ENCODE data around the gene IGF2BP2.

The IGF2BP2 gene

DNA sequence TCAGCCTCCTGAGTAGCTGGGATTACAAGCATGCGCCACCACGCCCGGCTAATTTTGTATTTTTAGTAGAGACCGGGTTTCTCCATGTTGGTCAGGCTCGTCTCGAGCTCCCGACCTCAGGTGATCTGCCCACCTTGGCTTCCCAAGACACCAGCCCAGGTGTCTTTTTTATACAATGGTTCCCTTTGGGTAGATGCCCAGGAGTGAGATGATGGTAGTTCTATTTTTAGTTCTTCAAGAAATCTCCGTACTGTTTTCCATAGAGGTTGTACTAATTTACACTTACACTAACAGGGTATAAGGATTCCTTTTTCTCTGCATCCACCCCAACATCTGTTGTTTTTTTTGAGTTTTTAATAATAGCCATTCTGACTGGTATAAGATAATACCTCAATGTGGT is 94.3 kb downstream of the IGF2BP2 start:
- no peaks in the 10 kb centered on the region for H3K27me3 ChIP-seq (ENCODE audit: control insufficient read depth, insufficient read depth, low read length)
- no peaks in the 10 kb centered on the region for H3K36me3 ChIP-seq (ENCODE audit: control insufficient read depth, insufficient read depth, low read length)
- H3K4me3 ChIP-seq (ENCODE audit: low read length), result no peak overlapping the region
- H3K4me1 ChIP-seq (ENCODE audit: control insufficient read depth, insufficient read depth, low read length), result no peaks in the 10 kb centered on the region
- no peak overlapping the region for H3K9ac ChIP-seq (ENCODE audit: low read length)
- no peak overlapping the region for H3K27ac ChIP-seq (ENCODE audit: low read depth, low read length)

DNA sequence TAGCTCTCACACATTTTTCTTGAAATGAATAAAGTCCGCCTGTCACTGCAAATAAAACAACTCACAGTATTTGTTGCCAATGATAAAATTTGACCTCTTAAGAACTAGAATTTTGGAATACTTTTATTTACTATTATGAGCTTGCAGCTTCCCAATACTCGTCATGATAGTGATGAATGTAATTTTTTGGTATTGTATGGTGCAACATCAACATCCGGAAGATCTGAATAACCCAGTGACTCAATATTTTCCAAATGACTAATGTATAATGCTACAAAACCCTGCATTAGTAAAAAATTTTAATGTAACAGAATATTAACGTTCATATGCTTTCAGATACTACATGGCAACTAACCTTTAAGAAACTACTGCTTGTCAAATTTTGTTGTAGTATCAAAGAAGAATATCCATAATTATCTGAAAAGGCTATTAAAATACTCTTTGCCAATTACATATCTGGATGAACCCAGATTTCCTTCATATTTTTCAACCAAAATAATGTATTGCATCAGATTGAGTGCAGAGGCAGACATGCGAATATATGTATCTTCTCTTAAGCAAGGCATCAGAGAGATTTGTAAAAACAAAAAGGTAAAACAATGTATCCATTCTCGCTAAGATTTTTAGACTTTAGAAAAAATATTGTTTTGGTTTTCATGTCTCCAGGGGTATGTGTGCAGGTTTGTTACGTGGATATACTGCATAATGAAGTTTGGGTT is 95.3 kb downstream of the IGF2BP2 start:
- no peaks in the 10 kb centered on the region for H3K36me3 ChIP-seq (ENCODE audit: control insufficient read depth, insufficient read depth, low read length)
- H3K27me3 ChIP-seq (ENCODE audit: control insufficient read depth, insufficient read depth, low read length), result no peaks in the 10 kb centered on the region
- no peaks in the 10 kb centered on the region for H3K4me1 ChIP-seq (ENCODE audit: control insufficient read depth, insufficient read depth, low read length)
- H3K9ac ChIP-seq (ENCODE audit: low read length), result no peak overlapping the region
- H3K4me3 ChIP-seq (ENCODE audit: low read length), result no peak overlapping the region
- H3K27ac ChIP-seq (ENCODE audit: low read depth, low read length), result no peak overlapping the region

GRCh38 chr3:185728630-185729336 is 96.1 kb downstream of the IGF2BP2 start:
- no peaks in the 10 kb centered on the region for H3K4me1 ChIP-seq (ENCODE audit: control insufficient read depth, insufficient read depth, low read length)
- no peak overlapping the region for H3K4me3 ChIP-seq (ENCODE audit: low read length)
- no peak overlapping the region for H3K27ac ChIP-seq (ENCODE audit: low read depth, low read length)
- no peaks in the 10 kb centered on the region for H3K36me3 ChIP-seq (ENCODE audit: control insufficient read depth, insufficient read depth, low read length)
- H3K27me3 ChIP-seq (ENCODE audit: control insufficient read depth, insufficient read depth, low read length), result no peaks in the 10 kb centered on the region
- no peak overlapping the region for H3K9ac ChIP-seq (ENCODE audit: low read length)

DNA sequence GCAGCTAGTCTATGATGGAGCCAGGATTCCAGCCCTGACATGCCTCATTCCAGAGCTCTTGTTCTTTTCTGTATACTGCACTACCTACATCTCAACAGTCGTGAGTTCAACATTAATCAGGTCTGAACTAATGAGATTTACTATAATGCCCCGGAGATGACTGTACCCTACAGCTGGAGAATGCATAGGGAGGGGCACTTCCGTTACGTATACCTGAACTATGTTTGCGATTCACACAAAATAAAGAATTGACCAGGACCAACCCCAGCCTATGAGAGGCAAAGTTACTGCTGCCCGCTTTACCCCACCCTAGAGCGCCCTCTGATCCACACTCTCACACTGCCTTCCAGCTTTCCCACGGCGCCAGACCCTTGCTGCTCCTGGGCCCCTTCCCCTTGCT is 97.0 kb downstream of the IGF2BP2 start:
- Histone ChIP-seq H3K27ac (ENCODE audit: low read depth, low read length) (no peak overlapping the region), H3K4me1 (ENCODE audit: control insufficient read depth, insufficient read depth, low read length) (no peaks in the 10 kb centered on the region), H3K9ac (ENCODE audit: low read length) (no peak overlapping the region), H3K36me3 (ENCODE audit: control insufficient read depth, insufficient read depth, low read length) (no peaks in the 10 kb centered on the region), H3K27me3 (ENCODE audit: control insufficient read depth, insufficient read depth, low read length) (no peaks in the 10 kb centered on the region), H3K4me3 (ENCODE audit: low read length) (no peak overlapping the region)

GRCh38 chr3:185726254-185726967 is 98.4 kb downstream of the IGF2BP2 start:
- H3K9ac ChIP-seq (ENCODE audit: low read length), result no peak overlapping the region
- H3K36me3 ChIP-seq (ENCODE audit: control insufficient read depth, insufficient read depth, low read length), result no peaks in the 10 kb centered on the region
- no peaks in the 10 kb centered on the region for H3K4me1 ChIP-seq (ENCODE audit: control insufficient read depth, insufficient read depth, low read length)

GRCh38 chr3:185724761-185725160 is 100.1 kb downstream of the IGF2BP2 start:
- Histone ChIP-seq H3K27ac (ENCODE audit: low read depth, low read length) (no peak overlapping the region), H3K4me1 (ENCODE audit: control insufficient read depth, insufficient read depth, low read length) (no peaks in the 10 kb centered on the region), H3K27me3 (ENCODE audit: control insufficient read depth, insufficient read depth, low read length) (no peaks in the 10 kb centered on the region)

More at GRCh38 chr3:185726254-185726967, 98.4 kb downstream of the IGF2BP2 start:
- Histone ChIP-seq H3K4me3 (ENCODE audit: low read length) (no peak overlapping the region), H3K27ac (ENCODE audit: low read depth, low read length) (no peak overlapping the region), H3K27me3 (ENCODE audit: control insufficient read depth, insufficient read depth, low read length) (no peaks in the 10 kb centered on the region)

GRCh38 chr3:185724251-185724650 is 100.6 kb downstream of the IGF2BP2 start:
- H3K27ac ChIP-seq (ENCODE audit: low read depth, low read length), result no peak overlapping the region
- H3K36me3 ChIP-seq (ENCODE audit: control insufficient read depth, insufficient read depth, low read length), result no peaks in the 10 kb centered on the region
- no peaks in the 10 kb centered on the region for H3K27me3 ChIP-seq (ENCODE audit: control insufficient read depth, insufficient read depth, low read length)
- H3K4me1 ChIP-seq (ENCODE audit: control insufficient read depth, insufficient read depth, low read length), result no peaks in the 10 kb centered on the region
- no peak overlapping the region for H3K4me3 ChIP-seq (ENCODE audit: low read length)
- no peak overlapping the region for H3K9ac ChIP-seq (ENCODE audit: low read length)

More at GRCh38 chr3:185724761-185725160, 100.1 kb downstream of the IGF2BP2 start:
- Histone ChIP-seq H3K9ac (ENCODE audit: low read length) (no peak overlapping the region), H3K4me3 (ENCODE audit: low read length) (no peak overlapping the region), H3K36me3 (ENCODE audit: control insufficient read depth, insufficient read depth, low read length) (no peaks in the 10 kb centered on the region)

- Histone ChIP-seq H3K36me3 (ENCODE audit: control insufficient read depth, insufficient read depth, low read length) (no peaks in the 10 kb centered on the region), H3K27ac (ENCODE audit: low read depth, low read length) (no peak overlapping the region), H3K9ac (ENCODE audit: low read length) (no peak overlapping the region), H3K4me3 (ENCODE audit: low read length) (no peak overlapping the region), H3K27me3 (ENCODE audit: control insufficient read depth, insufficient read depth, low read length) (no peaks in the 10 kb centered on the region), H3K4me1 (ENCODE audit: control insufficient read depth, insufficient read depth, low read length) (no peaks in the 10 kb centered on the region)
Measured at GRCh38 chr3:185722881-185723280, 102.0 kb downstream of the IGF2BP2 start.

- Histone ChIP-seq H3K36me3 (ENCODE audit: control insufficient read depth, insufficient read depth, low read length) (no peaks in the 10 kb centered on the region), H3K9ac (ENCODE audit: low read length) (no peak overlapping the region), H3K27ac (ENCODE audit: low read depth, low read length) (no peak overlapping the region), H3K4me1 (ENCODE audit: control insufficient read depth, insufficient read depth, low read length) (no peaks in the 10 kb centered on the region), H3K4me3 (ENCODE audit: low read length) (no peak overlapping the region), H3K27me3 (ENCODE audit: control insufficient read depth, insufficient read depth, low read length) (no peaks in the 10 kb centered on the region)
Measured at GRCh38 chr3:185721970-185722369, 102.9 kb downstream of the IGF2BP2 start.

DNA sequence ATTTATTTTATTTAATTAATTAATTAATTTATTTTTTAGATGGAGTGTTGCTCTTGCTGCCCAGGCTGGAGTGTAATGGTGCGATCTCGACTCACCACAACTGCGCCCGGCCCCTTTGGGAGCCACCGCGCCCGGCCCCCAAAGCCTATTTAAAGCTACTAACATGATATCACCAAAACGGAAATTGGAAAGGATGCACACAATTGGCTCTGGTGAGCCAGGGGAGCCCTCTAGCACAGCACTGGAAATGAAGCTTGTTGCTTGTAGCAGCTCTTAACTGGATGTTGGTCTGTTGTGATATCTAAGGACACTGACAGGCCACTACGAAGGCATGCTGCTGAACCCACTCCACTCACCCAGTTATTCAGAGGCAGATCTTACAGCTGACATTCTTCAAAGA is 104.5 kb downstream of the IGF2BP2 start:
- H3K9ac ChIP-seq (ENCODE audit: low read length), result no peak overlapping the region
- no peaks in the 10 kb centered on the region for H3K4me1 ChIP-seq (ENCODE audit: control insufficient read depth, insufficient read depth, low read length)
- H3K27ac ChIP-seq (ENCODE audit: low read depth, low read length), result no peak overlapping the region
- no peaks in the 10 kb centered on the region for H3K27me3 ChIP-seq (ENCODE audit: control insufficient read depth, insufficient read depth, low read length)
- no peaks in the 10 kb centered on the region for H3K36me3 ChIP-seq (ENCODE audit: control insufficient read depth, insufficient read depth, low read length)
- H3K4me3 ChIP-seq (ENCODE audit: low read length), result no peak overlapping the region

- H3K27me3 ChIP-seq (ENCODE audit: control insufficient read depth, insufficient read depth, low read length), result no peaks in the 10 kb centered on the region
Measured at GRCh38 chr3:185718736-185719593, 105.9 kb downstream of the IGF2BP2 start.

More at GRCh38 chr3:185718736-185719593, 105.9 kb downstream of the IGF2BP2 start:
- Histone ChIP-seq H3K36me3 (ENCODE audit: control insufficient read depth, insufficient read depth, low read length) (no peaks in the 10 kb centered on the region), H3K9ac (ENCODE audit: low read length) (no peak overlapping the region), H3K27ac (ENCODE audit: low read depth, low read length) (no peak overlapping the region), H3K4me3 (ENCODE audit: low read length) (no peak overlapping the region), H3K4me1 (ENCODE audit: control insufficient read depth, insufficient read depth, low read length) (no peaks in the 10 kb centered on the region)
